WTC11 (cell line): Measurements from ENCODE around the gene ALOX12. TPM values are rescaled to one million over a fixed set of nuclear protein-coding genes. Genes with fewer than 3 reads are reported as not detected.
"Not testable (repeated sequence)": the region's sequence is repeated elsewhere in the genome, so short reads cannot be mapped to it uniquely, and the experiment has no call there.

Experiments used
- ATAC-seq: fragments of 200-7000 bp; cut with Tn5 transposase; 2 replicates; pipeline ENCODE4 v1.10.0; 2021; ENCODE audit warnings: mild to moderate bottlenecking, moderate library complexity
- CTCF ChIA-PET: fragments of 300-600 bp; sonication (Branson Sonifier 250); formaldehyde crosslinking; loops from one replicate; lab custom pipeline; 2021; ENCODE audit warnings: antibody characterized with exemption; lab: Charles Lee
- POLR2A ChIA-PET: fragments of 350-600 bp; sonication (Branson Sonifier 250); formaldehyde crosslinking; loops from one replicate; lab custom pipeline; 2021; ENCODE audit warnings: antibody characterized with exemption; lab: Charles Lee
- DNase-seq: peaks from one replicate; pipeline ENCODE4 v3.0.0; 2021; ENCODE audit warnings: low spot score
- H3K27ac Mint-ChIP-seq: 2 replicates; pipeline ENCODE4 v1.8.0; 2021; ENCODE audit warnings: mixed read lengths
- H3K27me3 Mint-ChIP-seq: 2 replicates; pipeline ENCODE4 v1.8.0; 2021; ENCODE audit warnings: low read depth, mild to moderate bottlenecking, moderate library complexity, mixed read lengths
- H3K36me3 Mint-ChIP-seq: 2 replicates; pipeline ENCODE4 v1.8.0; 2021; ENCODE audit warnings: mixed read lengths
- H3K4me1 Mint-ChIP-seq: 2 replicates; pipeline ENCODE4 v1.8.0; 2022; ENCODE audit warnings: mixed read lengths
- H3K4me3 Mint-ChIP-seq: 2 replicates; pipeline ENCODE4 v1.8.0; 2021; ENCODE audit warnings: mild to moderate bottlenecking, moderate library complexity, mixed read lengths
- H3K9me3 Mint-ChIP-seq: 2 replicates; pipeline ENCODE4 v1.8.0; 2021; ENCODE audit warnings: mixed read lengths
- CDX4 ChIP-seq: fragments of 250-450 bp; sonication (Bioruptor Pico); IDR thresholded peaks from 2 replicates; pipeline ENCODE4 v1.9.0; 2021; ENCODE audit warnings: moderate library complexity, mild to moderate bottlenecking, inconsistent platforms, borderline replicate concordance
- E2F5 ChIP-seq: sonication (generic); formaldehyde crosslinking; IDR thresholded peaks from 2 replicates; pipeline ENCODE4 v1.8.1; 2022; ENCODE audit warnings: mild to moderate bottlenecking, moderate library complexity, missing genetic modification reagents
- ESRRA ChIP-seq: sonication (generic); formaldehyde crosslinking; IDR thresholded peaks from 2 replicates; pipeline ENCODE4 v1.8.1; 2022; ENCODE audit warnings: mild to moderate bottlenecking, missing genetic modification reagents, borderline replicate concordance
- ETV6 ChIP-seq: sonication (generic); formaldehyde crosslinking; IDR thresholded peaks from 2 replicates; pipeline ENCODE4 v1.8.1; 2022; ENCODE audit warnings: mild to moderate bottlenecking, missing genetic modification reagents
- FOXP1 ChIP-seq: sonication (generic); formaldehyde crosslinking; IDR thresholded peaks from 2 replicates; pipeline ENCODE4 v1.8.0; 2022; ENCODE audit warnings: missing genetic modification reagents, mild to moderate bottlenecking, moderate library complexity, borderline replicate concordance
- JUN ChIP-seq: sonication (generic); formaldehyde crosslinking; IDR thresholded peaks from 2 replicates; pipeline ENCODE4 v1.8.0; 2023; ENCODE audit warnings: mild to moderate bottlenecking, missing genetic modification reagents
- MXD4 ChIP-seq: fragments of 250-450 bp; sonication (Bioruptor Pico); IDR thresholded peaks from 2 replicates; pipeline ENCODE4 v1.8.0; 2021; ENCODE audit warnings: mild to moderate bottlenecking, moderate library complexity, borderline replicate concordance
- NFYB ChIP-seq: sonication (generic); formaldehyde crosslinking; conservative IDR thresholded peaks from 2 replicates; pipeline ENCODE4 v1.8.0; 2022; ENCODE audit warnings: low read depth, missing genetic modification reagents
- PRDM15 ChIP-seq: sonication (generic); formaldehyde crosslinking; IDR thresholded peaks from 2 replicates; pipeline ENCODE4 v1.8.0; 2022; ENCODE audit warnings: missing genetic modification reagents
- SMAD3 ChIP-seq: sonication (generic); formaldehyde crosslinking; IDR thresholded peaks from 2 replicates; pipeline ENCODE4 v1.8.0; 2022; ENCODE audit warnings: missing genetic modification reagents, mild to moderate bottlenecking, borderline replicate concordance
- STAT6 ChIP-seq: sonication (generic); formaldehyde crosslinking; conservative IDR thresholded peaks from 2 replicates; pipeline ENCODE4 v1.8.1; 2023; ENCODE audit warnings: mild to moderate bottlenecking, low read depth, missing genetic modification reagents, moderate library complexity
- total RNA-seq: library from RNA; stranded (reverse); gene quantifications from 3 replicates; pipeline ENCODE4 v1.2.3, GENCODE V29; 2021
- TF ChIP-seq, protein P1 (sequence below): sonication (generic); formaldehyde crosslinking; IDR thresholded peaks from 2 replicates; pipeline ENCODE4 v1.8.1; 2023; ENCODE audit warnings: mild to moderate bottlenecking, moderate library complexity, missing genetic modification reagents
- TF ChIP-seq, protein P2 (sequence below): sonication (generic); formaldehyde crosslinking; conservative IDR thresholded peaks from 2 replicates; pipeline ENCODE4 v1.8.1; 2022; ENCODE audit warnings: mild to moderate bottlenecking, missing genetic modification reagents
- TF ChIP-seq, protein P3 (sequence below): fragments of 200-600 bp; IDR thresholded peaks from 2 replicates; pipeline ENCODE4 v1.8.0; 2022; ENCODE audit warnings: antibody characterized with exemption
- TF ChIP-seq, protein P4 (sequence below): sonication (generic); formaldehyde crosslinking; IDR thresholded peaks from 2 replicates; pipeline ENCODE4 v1.8.1; 2023; ENCODE audit warnings: mild to moderate bottlenecking, missing genetic modification reagents

Gene ALOX12
- total RNA-seq, 1 experiment from 2014 or later, result 1.9 TPM

DNA sequence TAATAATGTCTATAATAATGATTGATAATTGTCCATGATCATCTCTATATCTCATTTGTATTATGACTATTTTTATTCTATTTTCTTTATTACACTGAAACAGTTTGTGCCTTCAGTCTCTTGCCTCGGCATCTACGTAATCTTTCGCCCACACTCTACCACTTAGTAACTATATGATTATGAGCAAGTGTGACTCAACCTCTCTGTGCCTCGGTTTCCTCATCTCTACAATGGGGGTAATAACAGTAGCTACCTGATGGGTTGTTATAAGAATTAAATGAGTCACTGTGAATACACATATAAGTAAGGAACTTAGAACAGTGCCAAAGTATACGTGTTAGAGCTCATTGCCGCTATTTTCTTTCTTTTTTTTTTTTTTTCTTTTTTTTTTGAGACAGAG, 51.7 kb downstream of the ALOX12 start (continued):
- TF ChIP-seq, protein P1, sequence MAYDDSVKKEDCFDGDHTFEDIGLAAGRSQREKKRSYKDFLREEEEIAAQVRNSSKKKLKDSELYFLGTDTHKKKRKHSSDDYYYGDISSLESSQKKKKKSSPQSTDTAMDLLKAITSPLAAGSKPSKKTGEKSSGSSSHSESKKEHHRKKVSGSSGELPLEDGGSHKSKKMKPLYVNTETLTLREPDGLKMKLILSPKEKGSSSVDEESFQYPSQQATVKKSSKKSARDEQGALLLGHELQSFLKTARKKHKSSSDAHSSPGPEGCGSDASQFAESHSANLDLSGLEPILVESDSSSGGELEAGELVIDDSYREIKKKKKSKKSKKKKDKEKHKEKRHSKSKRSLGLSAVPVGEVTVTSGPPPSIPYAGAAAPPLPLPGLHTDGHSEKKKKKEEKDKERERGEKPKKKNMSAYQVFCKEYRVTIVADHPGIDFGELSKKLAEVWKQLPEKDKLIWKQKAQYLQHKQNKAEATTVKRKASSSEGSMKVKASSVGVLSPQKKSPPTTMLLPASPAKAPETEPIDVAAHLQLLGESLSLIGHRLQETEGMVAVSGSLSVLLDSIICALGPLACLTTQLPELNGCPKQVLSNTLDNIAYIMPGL (CRISPR knock-in tag), result no peak
- TF ChIP-seq JUN, result no peak
- no peak for TF ChIP-seq SMAD3 (CRISPR knock-in tag)
- TF ChIP-seq, protein P2, sequence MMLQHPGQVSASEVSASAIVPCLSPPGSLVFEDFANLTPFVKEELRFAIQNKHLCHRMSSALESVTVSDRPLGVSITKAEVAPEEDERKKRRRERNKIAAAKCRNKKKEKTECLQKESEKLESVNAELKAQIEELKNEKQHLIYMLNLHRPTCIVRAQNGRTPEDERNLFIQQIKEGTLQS (CRISPR knock-in tag), result no peak
- TF ChIP-seq, all 79 proteins: peak for 0

DNA sequence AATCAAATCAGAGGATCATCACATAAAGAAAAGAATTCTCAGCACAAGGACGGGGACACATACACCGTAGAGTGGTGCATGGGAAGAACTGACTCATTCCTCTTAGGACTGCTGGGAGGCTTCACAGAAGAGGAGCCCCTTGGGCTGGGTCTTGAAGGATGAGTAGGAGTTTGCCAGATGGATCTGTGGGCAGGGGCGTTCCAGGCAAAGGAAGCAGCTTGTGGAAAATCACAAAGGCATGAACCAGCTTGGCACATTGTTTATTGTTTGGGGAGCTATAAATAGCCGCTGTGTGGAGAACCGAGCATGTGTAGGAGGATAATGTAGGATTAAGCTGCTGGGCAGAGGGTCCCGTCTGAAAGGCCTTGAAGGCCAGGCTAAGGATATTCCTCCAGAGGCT, 53.1 kb downstream of the ALOX12 start:
- DNase-seq (no peak), ATAC-seq (no peak)
- Mint-ChIP-seq H3K9me3 (no peaks in the 10 kb centered on the region), H3K4me3 (no peak overlapping the region), H3K27me3 (peaks cover 44% of the 10 kb centered on the region), H3K4me1 (peaks cover 11% of the 10 kb centered on the region), H3K36me3 (no peaks in the 10 kb centered on the region)
- CTCF ChIA-PET, result interaction anchor here (1.2 to 7.5 kb wide), 4 partner anchors 84 to 128 kb away, joined by 4 to 105 read pairs (median 6); no protein-coding TSS in a partner anchor
- no peak for TF ChIP-seq MXD4 (CRISPR knock-in tag)
- TF ChIP-seq, protein P3, sequence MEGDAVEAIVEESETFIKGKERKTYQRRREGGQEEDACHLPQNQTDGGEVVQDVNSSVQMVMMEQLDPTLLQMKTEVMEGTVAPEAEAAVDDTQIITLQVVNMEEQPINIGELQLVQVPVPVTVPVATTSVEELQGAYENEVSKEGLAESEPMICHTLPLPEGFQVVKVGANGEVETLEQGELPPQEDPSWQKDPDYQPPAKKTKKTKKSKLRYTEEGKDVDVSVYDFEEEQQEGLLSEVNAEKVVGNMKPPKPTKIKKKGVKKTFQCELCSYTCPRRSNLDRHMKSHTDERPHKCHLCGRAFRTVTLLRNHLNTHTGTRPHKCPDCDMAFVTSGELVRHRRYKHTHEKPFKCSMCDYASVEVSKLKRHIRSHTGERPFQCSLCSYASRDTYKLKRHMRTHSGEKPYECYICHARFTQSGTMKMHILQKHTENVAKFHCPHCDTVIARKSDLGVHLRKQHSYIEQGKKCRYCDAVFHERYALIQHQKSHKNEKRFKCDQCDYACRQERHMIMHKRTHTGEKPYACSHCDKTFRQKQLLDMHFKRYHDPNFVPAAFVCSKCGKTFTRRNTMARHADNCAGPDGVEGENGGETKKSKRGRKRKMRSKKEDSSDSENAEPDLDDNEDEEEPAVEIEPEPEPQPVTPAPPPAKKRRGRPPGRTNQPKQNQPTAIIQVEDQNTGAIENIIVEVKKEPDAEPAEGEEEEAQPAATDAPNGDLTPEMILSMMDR, result no peak
- no peak for TF ChIP-seq CDX4 (CRISPR knock-in tag)
- no peak for TF ChIP-seq STAT6
- TF ChIP-seq, all 79 proteins: peak for 0
- no peak overlapping the region for H3K27ac Mint-ChIP-seq
- POLR2A ChIA-PET, result no interaction called here

GRCh38 chr17:7050583-7050982, 54.7 kb downstream of the ALOX12 start:
- Mint-ChIP-seq H3K27me3 (peaks cover 32% of the 10 kb centered on the region), H3K4me1 (peaks cover 16% of the 10 kb centered on the region)
- H3K4me3 Mint-ChIP-seq, H3K9me3 Mint-ChIP-seq, POLR2A ChIA-PET, H3K36me3 Mint-ChIP-seq, ATAC-seq, H3K27ac Mint-ChIP-seq, DNase-seq: not testable (repeated sequence)
- CTCF ChIA-PET, result interaction anchor here (0.8 to 7.5 kb wide), 8 partner anchors 13 to 127 kb away, joined by 3 to 105 read pairs (median 18); no protein-coding TSS in a partner anchor

DNA sequence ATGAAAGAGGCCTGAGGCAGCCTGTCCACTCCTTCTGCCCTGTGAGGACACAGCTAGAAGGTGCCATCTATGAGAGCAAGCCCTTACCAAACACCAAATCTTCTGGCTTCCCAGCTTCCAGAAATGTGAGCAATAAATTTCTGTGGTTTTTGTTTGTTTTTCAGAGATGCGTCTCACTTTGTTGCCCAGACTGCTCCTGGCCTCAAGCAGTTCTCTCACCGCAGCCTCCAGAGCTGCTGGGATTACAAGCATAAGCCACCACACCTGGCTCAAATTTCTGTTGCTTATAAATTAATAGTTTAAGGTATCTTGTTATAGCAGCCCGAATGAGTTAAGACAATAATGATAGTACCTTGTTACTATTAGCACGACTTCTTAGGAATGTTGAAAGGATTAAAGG, 60.5 kb downstream of the ALOX12 start:
- Mint-ChIP-seq H3K4me1 (peaks cover 7% of the 10 kb centered on the region; the same call in 1 of the 2 replicates), H3K4me3 (no peak overlapping the region), H3K27ac (no peak overlapping the region), H3K36me3 (no peaks in the 10 kb centered on the region), H3K27me3 (peaks cover 38% of the 10 kb centered on the region), H3K9me3 (no peaks in the 10 kb centered on the region)
- ATAC-seq (no peak), DNase-seq (no peak)
- ChIA-PET CTCF (interaction anchor here (0.7 kb wide), 1 partner anchor 16 kb away, joined by 3 read pairs; no protein-coding TSS in a partner anchor), POLR2A (no interaction called here)
- no peak for TF ChIP-seq FOXP1 (CRISPR knock-in tag)
- TF ChIP-seq NFYB (CRISPR knock-in tag), result no peak
- TF ChIP-seq E2F5, result no peak
- TF ChIP-seq PRDM15 (CRISPR knock-in tag), result no peak
- no peak for TF ChIP-seq ETV6 (CRISPR knock-in tag)
- TF ChIP-seq, protein P4, sequence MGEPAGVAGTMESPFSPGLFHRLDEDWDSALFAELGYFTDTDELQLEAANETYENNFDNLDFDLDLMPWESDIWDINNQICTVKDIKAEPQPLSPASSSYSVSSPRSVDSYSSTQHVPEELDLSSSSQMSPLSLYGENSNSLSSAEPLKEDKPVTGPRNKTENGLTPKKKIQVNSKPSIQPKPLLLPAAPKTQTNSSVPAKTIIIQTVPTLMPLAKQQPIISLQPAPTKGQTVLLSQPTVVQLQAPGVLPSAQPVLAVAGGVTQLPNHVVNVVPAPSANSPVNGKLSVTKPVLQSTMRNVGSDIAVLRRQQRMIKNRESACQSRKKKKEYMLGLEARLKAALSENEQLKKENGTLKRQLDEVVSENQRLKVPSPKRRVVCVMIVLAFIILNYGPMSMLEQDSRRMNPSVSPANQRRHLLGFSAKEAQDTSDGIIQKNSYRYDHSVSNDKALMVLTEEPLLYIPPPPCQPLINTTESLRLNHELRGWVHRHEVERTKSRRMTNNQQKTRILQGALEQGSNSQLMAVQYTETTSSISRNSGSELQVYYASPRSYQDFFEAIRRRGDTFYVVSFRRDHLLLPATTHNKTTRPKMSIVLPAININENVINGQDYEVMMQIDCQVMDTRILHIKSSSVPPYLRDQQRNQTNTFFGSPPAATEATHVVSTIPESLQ (CRISPR knock-in tag), result no peak
- TF ChIP-seq ESRRA, result no peak
